NT2/D1 (cell line): ENCODE measurements around the gene RPUSD1.

Experiments used
- YY1 ChIP-seq: IDR thresholded peaks from 2 replicates; pipeline ENCODE4 v1.6.1; 2011; ENCODE audit not compliant: insufficient read length, insufficient read depth
- ZNF274 ChIP-seq: IDR thresholded peaks from 2 replicates; pipeline ENCODE4 v1.6.1; 2011; ENCODE audit warnings: mild to moderate bottlenecking, low read depth, low read length

- no peak for TF ChIP-seq YY1
- no peak for TF ChIP-seq ZNF274
Measured at GRCh38 chr16:780296-780695, 7.9 kb downstream of the RPUSD1 start.
